RWPE1 (cell line): Measurements from ENCODE around the gene ARF5.
"Not testable (repeated sequence)": the region's sequence is repeated elsewhere in the genome, so short reads cannot be mapped to it uniquely, and the experiment has no call there.

ENCODE experiments used
- CTCF ChIA-PET: fragments of 350-600 bp; sonication (Branson Sonifier 250); formaldehyde crosslinking; extraction: SDS; loops from one replicate; lab custom pipeline; 2021; lab: Yijun Ruan, JAX
- POLR2A ChIA-PET: fragments of 400-600 bp; formaldehyde crosslinking; extraction: SDS; loops from one replicate; lab custom pipeline; 2020; ENCODE audit warnings: antibody characterized with exemption; ENCODE audit not compliant: low non-redundant PET; lab: Yijun Ruan, JAX
- DNase-seq: peaks from one replicate; pipeline ENCODE4 v3.0.0; 2012; ENCODE audit warnings: low spot score
- H3K27ac ChIP-seq: fragments of 450-650 bp; 2 replicates; pipeline ENCODE4 v1.5.1; 2017
- TF ChIP-seq, protein P1 (sequence below): fragments of 450-650 bp; conservative IDR thresholded peaks from 2 replicates; pipeline ENCODE4 v1.5.1; 2017; ENCODE audit warnings: low read depth, mild to moderate bottlenecking

ARF5 gene

DNA sequence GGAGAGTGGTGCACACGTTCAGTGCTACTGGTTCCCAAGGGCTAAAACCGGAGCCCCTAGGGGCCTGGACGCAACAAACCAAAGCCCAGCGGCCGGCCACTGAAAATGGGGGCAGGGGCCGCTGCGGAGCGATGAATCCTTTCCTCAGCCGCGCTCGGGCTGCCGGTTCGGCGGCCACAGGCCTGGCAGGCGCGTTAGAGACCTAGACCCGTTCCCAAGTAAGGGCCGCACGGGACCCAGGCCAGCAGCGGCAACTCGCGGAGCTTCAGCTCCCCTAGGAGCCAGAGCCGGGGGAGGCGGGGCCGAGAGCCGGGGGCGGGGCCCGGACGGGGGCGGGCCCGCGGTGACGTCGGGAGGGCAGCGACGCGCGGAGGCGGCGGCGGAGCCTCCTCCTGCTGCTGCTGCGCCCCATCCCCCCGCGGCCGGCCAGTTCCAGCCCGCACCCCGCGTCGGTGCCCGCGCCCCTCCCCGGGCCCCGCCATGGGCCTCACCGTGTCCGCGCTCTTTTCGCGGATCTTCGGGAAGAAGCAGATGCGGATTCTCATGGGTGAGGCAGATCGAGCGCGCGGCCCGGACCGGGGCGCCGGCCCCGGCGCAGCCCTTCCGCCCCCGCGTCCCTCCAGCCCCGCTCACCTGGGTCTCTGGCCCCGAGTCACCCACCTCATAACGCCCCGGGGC is at the start of gene ARF5:
ARF5 (plus strand) TSS at position 393 of the 678 bp plus-strand sequence; CDS start at position 481, 88 bp downstream.
- TF ChIP-seq, protein P1, sequence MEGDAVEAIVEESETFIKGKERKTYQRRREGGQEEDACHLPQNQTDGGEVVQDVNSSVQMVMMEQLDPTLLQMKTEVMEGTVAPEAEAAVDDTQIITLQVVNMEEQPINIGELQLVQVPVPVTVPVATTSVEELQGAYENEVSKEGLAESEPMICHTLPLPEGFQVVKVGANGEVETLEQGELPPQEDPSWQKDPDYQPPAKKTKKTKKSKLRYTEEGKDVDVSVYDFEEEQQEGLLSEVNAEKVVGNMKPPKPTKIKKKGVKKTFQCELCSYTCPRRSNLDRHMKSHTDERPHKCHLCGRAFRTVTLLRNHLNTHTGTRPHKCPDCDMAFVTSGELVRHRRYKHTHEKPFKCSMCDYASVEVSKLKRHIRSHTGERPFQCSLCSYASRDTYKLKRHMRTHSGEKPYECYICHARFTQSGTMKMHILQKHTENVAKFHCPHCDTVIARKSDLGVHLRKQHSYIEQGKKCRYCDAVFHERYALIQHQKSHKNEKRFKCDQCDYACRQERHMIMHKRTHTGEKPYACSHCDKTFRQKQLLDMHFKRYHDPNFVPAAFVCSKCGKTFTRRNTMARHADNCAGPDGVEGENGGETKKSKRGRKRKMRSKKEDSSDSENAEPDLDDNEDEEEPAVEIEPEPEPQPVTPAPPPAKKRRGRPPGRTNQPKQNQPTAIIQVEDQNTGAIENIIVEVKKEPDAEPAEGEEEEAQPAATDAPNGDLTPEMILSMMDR, result no peak
- POLR2A ChIA-PET, result interaction anchor here (0.6 kb wide), 1 partner anchor 71 kb away, joined by 3 read pairs; no protein-coding TSS in a partner anchor
- CTCF ChIA-PET, result interaction anchor here (0.5 to 1.6 kb wide), 4 partner anchors 10 to 865 kb away, joined by 3 to 5 read pairs (median 3); no protein-coding TSS in a partner anchor
- peak within 1 kb of the TSS; percentile 72 for H3K27ac ChIP-seq
- peak; percentile 89 for DNase-seq

DNA sequence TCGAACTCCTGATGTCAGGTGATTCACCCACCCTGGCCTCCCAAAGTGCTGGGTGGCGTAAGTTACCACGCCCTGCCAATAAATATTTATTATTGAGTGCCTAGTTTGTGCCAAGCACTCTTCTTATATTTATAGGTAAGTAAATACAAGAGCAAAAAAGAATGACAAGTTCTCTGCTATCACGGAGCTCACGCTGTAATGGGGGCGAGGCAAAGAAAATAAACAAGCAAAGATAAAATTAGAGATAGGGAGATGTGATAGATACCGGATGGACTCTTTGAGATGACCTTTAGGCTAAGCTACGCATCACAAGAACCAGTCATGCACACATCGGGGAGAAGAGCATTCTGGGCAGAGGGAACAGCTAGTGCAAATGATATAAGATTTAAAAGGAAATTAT is 49.1 kb upstream of the ARF5 start:
- TF ChIP-seq, protein P1, result no peak
- POLR2A ChIA-PET, result no interaction called here
- no peak overlapping the region for H3K27ac ChIP-seq
- CTCF ChIA-PET, result no interaction called here
- DNase-seq, result no peak

DNA sequence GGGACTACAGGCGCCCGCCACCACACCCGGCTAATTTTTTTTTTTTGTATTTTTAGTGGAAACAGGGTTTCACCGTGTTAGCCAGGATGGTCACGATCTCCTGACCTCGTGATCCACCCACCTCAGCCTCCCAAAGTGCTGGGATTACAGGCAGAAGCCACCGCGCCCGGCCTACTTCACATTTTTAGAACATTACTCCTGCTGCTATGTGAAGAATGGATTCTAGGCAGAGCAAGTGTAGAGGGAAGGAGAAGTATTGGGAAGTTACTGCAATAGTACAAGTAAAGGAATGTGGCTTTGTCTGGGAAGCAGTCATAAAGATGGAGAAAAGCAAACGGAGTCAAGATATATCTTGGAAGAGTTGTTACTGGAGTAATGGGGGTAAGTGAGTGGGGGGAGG is 47.8 kb upstream of the ARF5 start:
- H3K27ac ChIP-seq, DNase-seq, CTCF ChIA-PET, POLR2A ChIA-PET: not testable (repeated sequence)

DNA sequence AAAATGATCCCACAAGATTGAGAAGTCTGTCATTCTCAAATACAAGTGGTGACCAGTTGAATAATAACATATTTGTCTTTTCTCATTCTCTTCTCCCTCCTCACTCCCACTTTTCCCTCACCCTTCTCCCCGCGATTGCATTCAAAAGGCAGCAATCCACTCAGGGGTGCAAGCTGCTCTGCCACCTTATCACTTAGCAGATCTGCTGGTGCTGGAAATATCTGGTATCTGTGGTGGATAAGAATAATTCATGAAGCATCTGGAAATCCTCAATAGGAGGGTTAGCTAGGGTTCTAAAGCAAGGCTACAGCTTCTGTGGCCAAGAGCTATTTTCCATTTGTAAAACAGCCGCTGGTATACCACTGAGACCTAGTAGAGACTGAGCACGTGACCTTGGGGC is 46.7 kb upstream of the ARF5 start:
- no peak for DNase-seq
- TF ChIP-seq, protein P1, result no peak
- POLR2A ChIA-PET, result no interaction called here
- H3K27ac ChIP-seq, result no peak overlapping the region
- CTCF ChIA-PET, result interaction anchor here (0.7 kb wide), 1 partner anchor 89 kb away, joined by 6 read pairs; no protein-coding TSS in a partner anchor

DNA sequence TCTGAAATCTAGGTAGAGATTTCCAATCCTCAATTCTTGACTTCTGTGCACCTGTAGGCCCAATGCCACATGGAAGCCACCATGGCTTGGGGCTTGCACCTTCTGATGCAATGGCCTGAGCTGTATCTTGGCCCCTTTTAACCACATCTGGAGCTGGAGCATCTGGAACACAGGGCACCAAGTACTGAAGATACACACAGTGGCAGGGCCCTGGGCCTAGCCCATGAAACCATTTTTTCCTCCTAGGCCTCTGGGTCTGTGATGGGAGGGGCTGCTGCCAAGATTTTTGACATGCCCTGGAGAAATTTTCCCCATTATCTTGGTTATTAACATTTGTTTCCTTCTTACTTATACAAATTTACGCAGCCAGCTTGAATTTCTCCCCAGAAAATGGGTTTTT is 41.9 kb upstream of the ARF5 start:
- ChIA-PET POLR2A (no interaction called here), CTCF (interaction anchor here (0.6 kb wide), 1 partner anchor 295 kb away, joined by 3 read pairs; no protein-coding TSS in a partner anchor)
- TF ChIP-seq, protein P1, result no peak
- H3K27ac ChIP-seq, result no peak overlapping the region
- no peak for DNase-seq

DNA sequence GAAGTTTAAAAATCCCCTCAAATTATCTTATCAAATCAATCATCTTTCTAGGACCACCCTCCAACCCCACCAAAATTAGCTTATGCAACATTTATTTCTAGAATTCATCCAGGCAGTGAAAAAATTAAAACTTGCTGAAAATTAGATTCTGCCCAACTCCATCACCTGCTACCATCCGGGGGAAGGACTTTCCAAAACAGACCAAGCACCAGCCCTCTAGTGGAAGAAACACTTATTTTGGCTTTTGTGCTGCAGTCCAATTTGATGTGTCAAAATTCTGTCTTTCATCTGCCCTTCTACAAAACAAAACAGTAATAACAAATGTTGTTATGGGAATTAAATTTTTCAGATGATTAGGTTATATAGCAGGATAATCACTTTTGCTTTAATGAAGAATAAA is 38.0 kb upstream of the ARF5 start:
- TF ChIP-seq, protein P1, result no peak; the same call in 1 of the 2 replicates
- no peak for DNase-seq
- ChIA-PET POLR2A (no interaction called here), CTCF (interaction anchor here (0.5 kb wide), 1 partner anchor 808 kb away, joined by 3 read pairs; no protein-coding TSS in a partner anchor)
- H3K27ac ChIP-seq, result no peak overlapping the region

DNA sequence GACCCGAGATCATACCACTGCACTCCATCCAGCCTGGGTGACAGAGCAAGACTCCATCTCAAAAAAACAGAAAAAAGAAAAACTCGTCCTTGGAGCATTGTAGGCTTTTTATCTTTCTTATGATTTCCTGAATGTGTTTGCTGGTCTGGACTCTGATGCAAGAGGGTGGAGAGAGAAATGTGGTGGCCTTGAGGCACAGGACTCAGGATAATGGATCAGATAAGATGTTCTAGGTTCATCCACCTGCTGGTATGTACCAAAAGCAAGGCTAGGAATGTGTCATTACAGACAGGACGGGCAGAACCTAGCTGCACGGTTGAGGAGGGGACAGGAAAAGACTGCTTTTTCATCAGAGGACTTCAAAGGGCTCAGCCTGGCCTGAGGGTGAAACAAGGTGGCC is 36.3 kb upstream of the ARF5 start:
- DNase-seq, result no peak
- ChIA-PET POLR2A (no interaction called here), CTCF (no interaction called here)
- TF ChIP-seq, protein P1, result no peak
- H3K27ac ChIP-seq, result no peak overlapping the region
